Neural crest cell (in vitro differentiated cells): ENCODE data around the gene AATK. TPM values are rescaled to one million over a fixed set of nuclear protein-coding genes. Genes with fewer than 3 reads are reported as not detected.

Experiments
- DNase-seq: peaks from one replicate; pipeline ENCODE4 v3.0.0; 2021; ENCODE audit warnings: low read depth, mixed read lengths, low spot score
- H3K27ac Mint-ChIP-seq: one replicate; pipeline ENCODE4 v1.8.0; 2021; ENCODE audit warnings: mild to moderate bottlenecking, mixed read lengths; ENCODE audit not compliant: unreplicated experiment
- H3K27me3 Mint-ChIP-seq: 2 replicates; pipeline ENCODE4 v1.8.0; 2021; ENCODE audit warnings: low read depth, mild to moderate bottlenecking, mixed read lengths
- H3K36me3 Mint-ChIP-seq: 2 replicates; pipeline ENCODE4 v1.8.0; 2021; ENCODE audit warnings: low read depth, mild to moderate bottlenecking, mixed read lengths
- H3K4me1 Mint-ChIP-seq: 2 replicates; pipeline ENCODE4 v1.8.0; 2021; ENCODE audit warnings: mixed read lengths
- H3K4me3 Mint-ChIP-seq: one replicate; pipeline ENCODE4 v1.8.0; 2021; ENCODE audit warnings: mild to moderate bottlenecking, mixed read lengths
- H3K9me3 Mint-ChIP-seq: 2 replicates; pipeline ENCODE4 v1.8.0; 2021; ENCODE audit warnings: mixed read lengths
- total RNA-seq: library from RNA; stranded (reverse); gene quantifications from 2 replicates; pipeline ENCODE4 v1.2.1, GENCODE V29; 2021
- TF ChIP-seq, protein P1 (sequence below): fragments of 200-600 bp; sonication (generic); conservative IDR thresholded peaks from 2 replicates; pipeline ENCODE4 v1.5.0; 2021; ENCODE audit warnings: antibody characterized with exemption, mild to moderate bottlenecking

AATK gene
- total RNA-seq, 1 donor from 2014 or later, result 6.0 TPM

DNA sequence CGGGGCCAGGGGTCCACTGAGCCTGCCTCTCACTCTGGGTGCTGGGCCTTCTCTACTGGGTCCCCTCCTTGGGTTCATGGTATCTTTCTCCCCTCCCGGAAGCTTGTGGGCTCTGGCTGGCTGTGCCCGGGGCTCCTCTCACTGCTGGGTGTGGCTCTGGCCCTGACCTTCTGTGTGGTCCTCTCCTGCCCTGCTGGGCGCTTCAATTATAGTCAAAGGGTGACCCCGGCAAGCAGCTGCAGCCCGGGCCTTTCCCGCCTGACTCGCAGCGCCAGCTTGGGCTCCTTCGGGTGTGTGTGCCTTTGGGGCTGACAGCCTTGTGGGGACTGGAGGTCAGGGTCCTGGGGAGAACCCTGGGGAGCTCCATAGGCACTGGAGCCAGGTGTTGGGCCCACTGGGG, 55.0 kb downstream of the AATK start:
- no peaks in the 10 kb centered on the region for H3K27me3 Mint-ChIP-seq
- no peaks in the 10 kb centered on the region for H3K9me3 Mint-ChIP-seq
- H3K27ac Mint-ChIP-seq, result no peak overlapping the region

DNA sequence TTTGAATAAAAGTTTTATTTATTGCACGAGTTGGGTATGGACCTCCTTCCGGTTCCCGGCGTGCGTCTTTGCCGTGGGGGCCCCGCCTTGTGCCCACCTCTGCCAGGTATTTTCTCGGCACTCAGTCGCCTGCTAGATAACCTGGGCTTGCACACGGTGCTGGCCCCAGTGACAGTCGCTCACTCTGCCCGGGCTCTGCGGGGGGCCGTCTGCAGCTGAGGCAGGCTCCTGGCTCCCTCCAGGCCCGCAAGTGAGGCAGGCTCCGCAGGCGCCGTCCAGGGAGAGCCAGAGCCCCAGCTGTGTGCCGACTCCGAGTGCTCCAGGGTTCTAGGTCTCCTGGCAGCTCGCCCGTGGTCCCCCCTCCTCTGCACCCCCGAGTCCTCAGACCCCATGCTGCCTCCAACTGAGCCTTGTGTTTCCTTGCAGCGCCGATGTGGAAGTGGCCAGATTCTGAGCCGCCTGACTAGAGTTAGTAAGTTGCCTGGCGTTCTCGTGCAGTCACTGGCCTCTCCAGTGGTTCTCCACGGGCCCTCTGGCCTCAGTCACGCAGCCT, 55.5 kb downstream of the AATK start:
- no peaks in the 10 kb centered on the region for H3K9me3 Mint-ChIP-seq
- no peaks in the 10 kb centered on the region for H3K27me3 Mint-ChIP-seq
- no peaks in the 10 kb centered on the region for H3K36me3 Mint-ChIP-seq
- TF ChIP-seq, protein P1, sequence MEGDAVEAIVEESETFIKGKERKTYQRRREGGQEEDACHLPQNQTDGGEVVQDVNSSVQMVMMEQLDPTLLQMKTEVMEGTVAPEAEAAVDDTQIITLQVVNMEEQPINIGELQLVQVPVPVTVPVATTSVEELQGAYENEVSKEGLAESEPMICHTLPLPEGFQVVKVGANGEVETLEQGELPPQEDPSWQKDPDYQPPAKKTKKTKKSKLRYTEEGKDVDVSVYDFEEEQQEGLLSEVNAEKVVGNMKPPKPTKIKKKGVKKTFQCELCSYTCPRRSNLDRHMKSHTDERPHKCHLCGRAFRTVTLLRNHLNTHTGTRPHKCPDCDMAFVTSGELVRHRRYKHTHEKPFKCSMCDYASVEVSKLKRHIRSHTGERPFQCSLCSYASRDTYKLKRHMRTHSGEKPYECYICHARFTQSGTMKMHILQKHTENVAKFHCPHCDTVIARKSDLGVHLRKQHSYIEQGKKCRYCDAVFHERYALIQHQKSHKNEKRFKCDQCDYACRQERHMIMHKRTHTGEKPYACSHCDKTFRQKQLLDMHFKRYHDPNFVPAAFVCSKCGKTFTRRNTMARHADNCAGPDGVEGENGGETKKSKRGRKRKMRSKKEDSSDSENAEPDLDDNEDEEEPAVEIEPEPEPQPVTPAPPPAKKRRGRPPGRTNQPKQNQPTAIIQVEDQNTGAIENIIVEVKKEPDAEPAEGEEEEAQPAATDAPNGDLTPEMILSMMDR, result no peak
- no peak overlapping the region for H3K27ac Mint-ChIP-seq
- H3K4me1 Mint-ChIP-seq, result peaks cover 4% of the 10 kb centered on the region
- no peak overlapping the region for H3K4me3 Mint-ChIP-seq
- no peak for DNase-seq

More for the DNA sequence above, 55.0 kb downstream of the AATK start:
- H3K4me3 Mint-ChIP-seq, result no peak overlapping the region
- TF ChIP-seq, protein P1, result no peak
- no peak for DNase-seq
- peaks cover 4% of the 10 kb centered on the region for H3K4me1 Mint-ChIP-seq
- H3K36me3 Mint-ChIP-seq, result no peaks in the 10 kb centered on the region

- H3K4me3 Mint-ChIP-seq, result no peak overlapping the region
- peak overlapping the region; percentile 92 for H3K27ac Mint-ChIP-seq
- DNase-seq, result no peak
- H3K9me3 Mint-ChIP-seq, result no peaks in the 10 kb centered on the region
- H3K4me1 Mint-ChIP-seq, result peaks cover 3% of the 10 kb centered on the region
- no peaks in the 10 kb centered on the region for H3K36me3 Mint-ChIP-seq
- TF ChIP-seq, protein P1, result no peak
- H3K27me3 Mint-ChIP-seq, result no peaks in the 10 kb centered on the region
Measured at GRCh38 chr17:81109957-81110356, 56.1 kb downstream of the AATK start.

GRCh38 chr17:81108220-81108619, 57.8 kb downstream of the AATK start:
- Mint-ChIP-seq H3K27me3 (no peaks in the 10 kb centered on the region), H3K4me3 (no peak overlapping the region), H3K9me3 (no peaks in the 10 kb centered on the region), H3K27ac (no peak overlapping the region), H3K4me1 (no peaks in the 10 kb centered on the region), H3K36me3 (no peaks in the 10 kb centered on the region)
- DNase-seq, result no peak
- TF ChIP-seq, protein P1, result no peak

GRCh38 chr17:81106716-81107115, 59.3 kb downstream of the AATK start:
- Mint-ChIP-seq H3K4me3 (no peak overlapping the region), H3K9me3 (no peaks in the 10 kb centered on the region), H3K4me1 (no peaks in the 10 kb centered on the region), H3K27ac (no peak overlapping the region), H3K27me3 (no peaks in the 10 kb centered on the region), H3K36me3 (no peaks in the 10 kb centered on the region)
- DNase-seq, result no peak
- TF ChIP-seq, protein P1, result no peak
